H7 (cell line): Measurements from ENCODE around the gene DISP3. TPM values are rescaled to one million over a fixed set of nuclear protein-coding genes. Genes with fewer than 3 reads are reported as not detected.

Experiments used
- DNase-seq: peaks from one replicate; pipeline ENCODE4 v3.0.0; 2012
- H3K27me3 ChIP-seq: 2 replicates; pipeline ENCODE4 v1.6.0; 2011; ENCODE audit warnings: mild to moderate bottlenecking, low read length; ENCODE audit not compliant: control insufficient read depth, insufficient read depth
- H3K36me3 ChIP-seq: replicated peaks from 2 replicates; pipeline ENCODE4 v1.5.1; 2011; ENCODE audit warnings: low read length; ENCODE audit not compliant: control insufficient read depth, insufficient read depth
- H3K4me3 ChIP-seq: 2 replicates; pipeline ENCODE4 v1.5.1; 2011; ENCODE audit warnings: low read depth, mild to moderate bottlenecking, control low read depth, low read length, moderate library complexity; ENCODE audit not compliant: insufficient read depth
- total RNA-seq: library from RNA; depleted of rRNA; stranded (reverse); fragments of >200 nt; shearing (Covaris generic); gene quantifications from 2 replicates; pipeline ENCODE4 v1.2.3, GENCODE V29; 2014

Gene DISP3
- total RNA-seq, 1 experiment from 2014 or later, result 6.1 TPM

DNA sequence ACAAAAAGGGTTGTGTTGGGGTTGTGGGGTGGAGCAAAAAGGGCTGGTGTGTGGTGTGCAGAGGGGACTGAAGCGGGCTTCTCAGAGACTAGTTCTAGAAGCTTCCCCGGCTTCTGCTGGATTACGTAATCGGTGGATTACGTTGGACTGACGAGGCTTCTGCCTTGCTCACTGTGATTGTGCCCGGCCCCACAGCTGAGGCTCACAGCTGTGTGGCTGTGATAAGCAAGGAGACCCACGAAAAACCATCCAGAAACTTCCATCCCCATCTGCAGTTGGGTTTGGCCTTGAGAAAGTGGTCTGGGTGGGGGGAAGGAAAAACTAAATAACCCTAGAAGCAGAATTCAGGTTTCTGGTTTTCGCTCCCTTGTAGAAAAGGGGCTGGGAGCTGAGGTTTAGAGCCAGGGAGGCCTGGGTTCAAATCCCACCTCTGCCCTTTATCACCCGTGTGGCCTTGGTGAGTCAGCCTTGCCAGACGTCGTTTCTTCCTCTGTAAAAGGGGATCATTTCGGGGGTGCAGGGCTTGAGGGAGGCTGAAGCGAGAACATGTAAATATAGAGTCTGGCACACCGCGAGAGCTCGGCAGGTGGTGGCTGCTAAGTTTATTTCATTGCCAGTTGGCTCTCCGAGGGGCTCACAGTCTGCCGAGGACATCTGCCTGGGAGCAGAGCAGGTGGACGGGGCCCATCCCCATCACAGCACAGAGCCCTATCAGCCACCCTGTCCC lies 30.4 kb upstream of the DISP3 start:
- Histone ChIP-seq H3K36me3 (no peaks in the 10 kb centered on the region), H3K27me3 (no peaks in the 10 kb centered on the region; the same call in 1 of the 2 replicates), H3K4me3 (no peak overlapping the region)
- no peak for DNase-seq

- H3K4me3 ChIP-seq, result no peak overlapping the region
- no peaks in the 10 kb centered on the region for H3K36me3 ChIP-seq
- no peaks in the 10 kb centered on the region; the same call in 1 of the 2 replicates for H3K27me3 ChIP-seq
- DNase-seq, result no peak
These were observed 29.9 kb upstream of the DISP3 start for GRCh38 chr1:11449100-11449403.

- Histone ChIP-seq H3K36me3 (no peaks in the 10 kb centered on the region), H3K27me3 (no peaks in the 10 kb centered on the region; the same call in 1 of the 2 replicates)
These were observed 28.6 kb upstream of the DISP3 start for GRCh38 chr1:11450310-11450709.

DNA sequence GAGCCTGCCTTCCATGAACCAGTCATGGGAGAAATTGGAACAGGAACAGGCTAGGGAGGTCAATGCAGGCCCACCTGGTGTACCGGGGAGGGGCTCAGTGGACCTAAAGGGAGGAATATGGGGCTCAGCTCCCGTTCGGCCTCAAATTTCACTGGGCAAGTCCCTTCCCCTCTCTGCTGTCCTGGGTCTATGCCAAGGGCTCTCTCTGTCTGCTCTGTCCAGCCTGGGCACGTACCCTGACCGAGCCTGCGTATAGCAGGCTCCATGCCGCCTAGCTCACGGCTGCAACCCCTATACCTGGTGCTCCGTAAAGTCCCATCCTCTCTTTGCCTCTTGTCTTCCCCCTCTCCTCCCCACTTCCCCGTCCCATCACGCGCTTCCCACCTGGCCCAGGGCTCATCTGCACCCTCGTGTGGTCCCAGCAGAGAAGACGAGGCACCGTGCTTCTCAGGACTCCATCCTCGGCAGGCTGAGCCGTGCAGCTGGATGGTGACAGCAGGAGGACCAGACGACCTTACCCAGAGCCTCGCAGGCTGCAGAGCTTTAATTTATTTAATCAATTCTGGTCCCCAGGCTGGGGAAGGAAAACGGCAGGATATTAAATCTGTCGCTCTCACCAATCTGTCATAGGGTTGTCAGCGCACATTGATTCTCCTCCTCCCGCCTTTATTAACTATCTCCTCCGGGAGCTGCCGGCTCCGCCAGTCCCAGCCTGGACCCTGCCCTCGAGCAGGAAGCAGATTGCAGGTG lies 25.0 kb upstream of the DISP3 start:
- no peaks in the 10 kb centered on the region for H3K36me3 ChIP-seq
- H3K4me3 ChIP-seq, result no peak overlapping the region
- DNase-seq, result peak; percentile 81
- H3K27me3 ChIP-seq, result no peaks in the 10 kb centered on the region; the same call in 1 of the 2 replicates

More at GRCh38 chr1:11450310-11450709, 28.6 kb upstream of the DISP3 start:
- H3K4me3 ChIP-seq, result no peak overlapping the region
- DNase-seq, result no peak

- Histone ChIP-seq H3K27me3 (no peaks in the 10 kb centered on the region; the same call in 1 of the 2 replicates), H3K36me3 (no peaks in the 10 kb centered on the region), H3K4me3 (no peak overlapping the region)
- no peak for DNase-seq
These were observed 22.9 kb upstream of the DISP3 start for GRCh38 chr1:11455967-11456570.

GRCh38 chr1:11456965-11457364 lies 22.0 kb upstream of the DISP3 start:
- no peaks in the 10 kb centered on the region; the same call in 1 of the 2 replicates for H3K27me3 ChIP-seq

GRCh38 chr1:11458811-11459275 lies 20.1 kb upstream of the DISP3 start:
- Histone ChIP-seq H3K36me3 (no peaks in the 10 kb centered on the region), H3K4me3 (no peak overlapping the region), H3K27me3 (no peaks in the 10 kb centered on the region; the same call in 1 of the 2 replicates)
- no peak for DNase-seq

More at GRCh38 chr1:11456965-11457364, 22.0 kb upstream of the DISP3 start:
- Histone ChIP-seq H3K4me3 (no peak overlapping the region), H3K36me3 (no peaks in the 10 kb centered on the region)
- DNase-seq, result no peak

- H3K4me3 ChIP-seq, result no peak overlapping the region
- DNase-seq, result no peak
- no peaks in the 10 kb centered on the region; the same call in 1 of the 2 replicates for H3K27me3 ChIP-seq
- H3K36me3 ChIP-seq, result no peaks in the 10 kb centered on the region
These were observed 17.3 kb upstream of the DISP3 start for GRCh38 chr1:11461531-11462137.

- no peak overlapping the region for H3K4me3 ChIP-seq
- no peak for DNase-seq
- H3K27me3 ChIP-seq, result no peaks in the 10 kb centered on the region; the same call in 1 of the 2 replicates
- H3K36me3 ChIP-seq, result no peaks in the 10 kb centered on the region
These were observed 16.6 kb upstream of the DISP3 start for GRCh38 chr1:11462224-11462923.

DNA sequence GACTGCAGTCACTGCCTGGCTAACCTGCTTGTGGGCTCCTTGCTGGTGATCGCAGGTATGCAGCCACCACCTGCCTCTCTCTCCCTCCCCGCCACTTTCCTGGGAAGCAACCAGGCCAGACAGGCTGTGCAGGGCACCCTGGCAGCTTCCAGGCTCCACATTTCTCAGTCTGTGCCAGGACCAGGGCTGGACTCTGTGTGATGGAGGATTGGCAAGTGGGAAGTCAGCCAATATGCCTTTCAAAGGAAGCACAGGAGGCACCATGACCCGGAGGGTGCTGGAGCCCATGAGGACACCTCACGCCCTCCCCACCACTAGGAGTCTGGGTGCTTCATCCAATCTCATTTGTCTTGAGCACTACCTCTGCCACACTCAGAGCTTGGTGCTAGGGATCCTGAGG lies 15.8 kb upstream of the DISP3 start:
- Histone ChIP-seq H3K4me3 (no peak overlapping the region), H3K36me3 (no peaks in the 10 kb centered on the region), H3K27me3 (no peaks in the 10 kb centered on the region; the same call in 1 of the 2 replicates)
- no peak for DNase-seq

DNA sequence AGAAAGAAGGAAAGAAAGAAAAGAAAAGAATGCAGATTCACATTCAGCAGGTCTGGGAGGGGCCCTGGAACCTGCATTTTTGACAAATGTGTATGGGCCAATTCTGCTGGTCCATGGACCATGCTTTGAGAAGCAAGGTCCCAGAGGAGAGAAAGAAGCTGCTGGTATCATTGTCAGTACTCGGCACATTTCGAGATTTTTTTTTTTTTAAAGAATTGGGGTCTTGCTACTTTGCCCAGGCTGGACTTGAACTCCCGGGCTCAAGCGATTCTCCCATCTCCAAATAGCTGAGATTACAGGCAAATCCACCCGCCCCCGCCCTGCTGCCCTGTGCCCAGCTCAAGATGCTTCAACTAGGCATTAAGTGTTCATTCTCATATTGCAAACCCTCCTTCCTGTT lies 13.6 kb upstream of the DISP3 start:
- no peaks in the 10 kb centered on the region; the same call in 1 of the 2 replicates for H3K27me3 ChIP-seq
- no peaks in the 10 kb centered on the region for H3K36me3 ChIP-seq
- H3K4me3 ChIP-seq, result no peak overlapping the region
- no peak for DNase-seq

- DNase-seq, result no peak
- H3K36me3 ChIP-seq, result no peaks in the 10 kb centered on the region
- no peaks in the 10 kb centered on the region; the same call in 1 of the 2 replicates for H3K27me3 ChIP-seq
- no peak overlapping the region for H3K4me3 ChIP-seq
These were observed 12.5 kb upstream of the DISP3 start for GRCh38 chr1:11466416-11466815.

GRCh38 chr1:11468878-11469277 lies 10.1 kb upstream of the DISP3 start:
- Histone ChIP-seq H3K36me3 (no peaks in the 10 kb centered on the region), H3K4me3 (no peak overlapping the region), H3K27me3 (no peaks in the 10 kb centered on the region; the same call in 1 of the 2 replicates)
- DNase-seq, result no peak

- H3K4me3 ChIP-seq, result no peak overlapping the region
- H3K36me3 ChIP-seq, result no peaks in the 10 kb centered on the region
These were observed 8.0 kb upstream of the DISP3 start for GRCh38 chr1:11470912-11471311.

More at GRCh38 chr1:11470912-11471311, 8.0 kb upstream of the DISP3 start:
- H3K27me3 ChIP-seq, result no peaks in the 10 kb centered on the region; the same call in 1 of the 2 replicates
- no peak for DNase-seq
